Activated T-cell treated with anti-CD3 and anti-CD28 coated beads for 48 hours (primary cell): ENCODE data around the gene RRP8.
A peak's percentile ranks its signal among the peaks of the same experiment; 100 is the strongest.

ENCODE experiments used
- DNase-seq: peaks from one replicate; pipeline ENCODE4 v3.0.0-alpha.2; 2020; ENCODE audit warnings: low read depth

Gene RRP8

GRCh38 chr11:6632116-6633073 lies 29.0 kb upstream of the RRP8 start:
- DNase-seq, result no peak

- DNase-seq, result no peak
Measured at GRCh38 chr11:6631361-6631890, 28.0 kb upstream of the RRP8 start.

GRCh38 chr11:6630632-6631291 lies 27.3 kb upstream of the RRP8 start:
- no peak for DNase-seq

DNA sequence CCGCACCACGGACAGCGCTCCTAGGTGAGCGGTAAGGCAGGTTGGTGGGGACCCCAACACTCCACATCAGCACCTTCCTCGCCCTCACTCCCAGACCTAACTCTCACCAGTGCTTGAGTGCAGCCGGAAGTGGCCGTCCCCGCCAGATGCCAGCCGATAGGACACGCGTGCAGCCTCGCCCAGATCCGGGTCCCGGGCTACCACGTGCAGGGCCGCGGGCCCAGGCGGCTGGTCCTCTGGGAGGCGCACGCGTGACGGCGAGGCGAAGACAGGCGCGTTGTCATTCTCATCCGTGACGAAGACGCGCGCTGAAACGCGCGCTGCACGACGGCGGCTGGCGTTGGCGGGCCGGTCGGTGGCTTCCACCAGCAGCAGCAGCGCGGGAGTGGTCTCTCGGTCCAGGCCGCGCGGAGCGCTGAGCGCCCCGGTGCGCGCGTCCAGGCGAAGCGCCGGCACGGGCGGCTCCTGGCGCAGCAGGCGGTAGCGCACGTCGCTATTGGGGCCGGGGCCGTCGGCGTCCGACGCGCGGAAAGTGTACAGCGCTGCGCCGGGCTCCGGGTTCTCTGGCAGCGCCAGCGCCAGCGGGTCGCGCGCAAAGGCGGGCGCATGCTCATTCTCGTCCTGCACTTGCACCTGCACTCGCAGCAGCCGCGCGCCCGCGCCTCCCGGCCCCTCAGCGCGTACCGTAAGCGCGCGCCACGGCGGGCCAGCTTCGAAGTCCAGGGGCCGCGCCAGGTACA lies 26.6 kb upstream of the RRP8 start:
- no peak for DNase-seq

DNA sequence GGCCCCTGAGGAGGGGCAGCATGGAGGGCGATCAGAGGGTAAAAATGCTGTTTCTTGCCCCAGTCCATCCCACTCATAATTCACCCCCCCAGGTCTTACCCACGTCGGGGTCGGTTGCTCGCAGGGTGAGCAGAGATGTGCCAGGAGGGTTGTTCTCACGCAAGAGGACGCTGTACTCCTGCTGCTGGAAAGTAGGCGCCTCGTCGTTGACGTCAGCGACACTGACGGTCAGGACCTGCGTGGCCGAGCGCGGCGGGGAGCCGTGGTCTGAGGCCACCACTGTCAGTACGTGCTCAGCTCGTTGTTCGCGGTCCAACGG lies 26.1 kb upstream of the RRP8 start:
- no peak for DNase-seq

GRCh38 chr11:6628526-6628925 lies 25.1 kb upstream of the RRP8 start:
- DNase-seq, result no peak

DNA sequence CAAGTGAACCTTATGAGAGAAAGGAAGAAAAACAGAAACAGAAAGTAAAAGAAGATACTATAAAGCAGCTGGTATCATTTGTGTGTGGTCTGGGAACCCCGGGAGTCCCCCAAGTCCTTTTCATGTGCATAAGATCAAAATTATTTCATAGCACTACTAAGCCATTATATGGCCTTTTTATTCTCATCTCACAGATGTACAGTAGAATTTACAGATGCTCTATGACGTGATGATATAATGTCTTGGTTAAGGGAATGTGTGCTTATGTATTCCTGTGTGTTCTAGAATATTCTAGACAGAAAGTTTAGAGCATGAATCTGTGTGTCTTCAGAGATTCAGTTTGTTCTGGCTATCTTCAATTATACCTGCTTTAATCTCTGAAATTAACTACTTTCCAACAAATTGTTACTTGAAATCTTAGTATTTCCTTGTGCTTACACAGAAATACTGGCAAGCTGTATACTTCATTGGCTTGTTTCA lies 24.4 kb upstream of the RRP8 start:
- no peak for DNase-seq

- DNase-seq, result no peak
Measured at GRCh38 chr11:6626971-6627761, 23.8 kb upstream of the RRP8 start.

DNA sequence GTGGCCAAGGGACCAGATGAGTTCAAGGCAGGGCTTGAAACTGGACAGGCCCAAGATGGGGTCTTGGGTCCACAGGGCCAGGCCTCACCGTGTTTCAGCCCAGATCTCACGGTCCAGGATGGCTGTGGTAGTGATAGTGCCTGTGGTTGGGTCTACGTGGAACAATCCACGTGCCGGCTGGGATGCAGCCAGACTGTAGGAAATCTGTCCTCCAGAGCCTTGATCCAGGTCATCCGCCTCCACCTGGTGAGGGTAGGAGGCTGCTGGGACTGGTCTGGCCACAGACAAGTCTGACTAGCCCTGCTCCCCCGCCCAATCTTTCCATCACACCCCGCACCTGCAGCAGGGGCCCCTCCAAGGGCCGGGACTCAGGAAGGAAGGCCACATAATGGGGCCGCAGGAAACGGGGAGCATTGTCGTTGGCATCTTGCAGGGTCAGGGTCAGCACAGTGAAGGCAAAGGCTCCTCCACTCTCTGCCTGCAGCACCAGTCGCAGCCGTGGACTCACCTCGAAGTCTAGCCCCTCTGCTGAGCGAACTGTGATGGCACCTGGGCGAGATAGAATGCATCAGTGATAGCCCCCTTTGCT lies 22.5 kb upstream of the RRP8 start:
- DNase-seq, result no peak

DNA sequence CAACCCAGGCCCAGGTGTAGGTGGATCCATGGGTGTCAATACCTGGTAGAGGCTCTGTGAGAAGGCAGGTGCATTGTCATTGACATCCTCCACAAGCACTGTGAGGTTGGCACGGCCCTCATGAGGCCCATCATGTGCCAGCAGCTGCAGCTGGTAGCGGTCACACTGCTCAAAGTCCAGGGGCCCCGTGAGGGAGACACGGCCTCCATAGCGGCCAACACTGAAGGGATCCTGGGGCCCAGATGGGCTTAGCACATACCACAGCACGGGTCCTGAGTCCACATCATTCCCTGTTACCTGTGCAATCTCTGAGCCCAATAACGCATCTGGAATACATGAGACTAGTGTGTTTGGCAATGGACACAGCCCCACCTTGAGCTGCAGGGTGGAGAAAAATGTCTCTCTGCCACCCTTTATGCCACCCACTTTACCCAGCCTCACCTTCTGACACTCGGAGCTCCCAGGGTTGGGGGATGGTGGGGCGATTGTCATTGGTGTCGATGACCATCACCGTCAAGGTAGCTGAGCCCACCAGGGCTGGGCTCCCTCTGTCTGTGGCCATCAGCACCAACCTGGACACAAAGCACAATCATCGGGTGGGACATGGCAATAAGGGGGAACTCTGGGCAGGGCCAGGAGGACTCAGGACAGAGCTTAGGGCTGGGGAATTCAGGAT lies 21.9 kb upstream of the RRP8 start:
- DNase-seq, result no peak

DNA sequence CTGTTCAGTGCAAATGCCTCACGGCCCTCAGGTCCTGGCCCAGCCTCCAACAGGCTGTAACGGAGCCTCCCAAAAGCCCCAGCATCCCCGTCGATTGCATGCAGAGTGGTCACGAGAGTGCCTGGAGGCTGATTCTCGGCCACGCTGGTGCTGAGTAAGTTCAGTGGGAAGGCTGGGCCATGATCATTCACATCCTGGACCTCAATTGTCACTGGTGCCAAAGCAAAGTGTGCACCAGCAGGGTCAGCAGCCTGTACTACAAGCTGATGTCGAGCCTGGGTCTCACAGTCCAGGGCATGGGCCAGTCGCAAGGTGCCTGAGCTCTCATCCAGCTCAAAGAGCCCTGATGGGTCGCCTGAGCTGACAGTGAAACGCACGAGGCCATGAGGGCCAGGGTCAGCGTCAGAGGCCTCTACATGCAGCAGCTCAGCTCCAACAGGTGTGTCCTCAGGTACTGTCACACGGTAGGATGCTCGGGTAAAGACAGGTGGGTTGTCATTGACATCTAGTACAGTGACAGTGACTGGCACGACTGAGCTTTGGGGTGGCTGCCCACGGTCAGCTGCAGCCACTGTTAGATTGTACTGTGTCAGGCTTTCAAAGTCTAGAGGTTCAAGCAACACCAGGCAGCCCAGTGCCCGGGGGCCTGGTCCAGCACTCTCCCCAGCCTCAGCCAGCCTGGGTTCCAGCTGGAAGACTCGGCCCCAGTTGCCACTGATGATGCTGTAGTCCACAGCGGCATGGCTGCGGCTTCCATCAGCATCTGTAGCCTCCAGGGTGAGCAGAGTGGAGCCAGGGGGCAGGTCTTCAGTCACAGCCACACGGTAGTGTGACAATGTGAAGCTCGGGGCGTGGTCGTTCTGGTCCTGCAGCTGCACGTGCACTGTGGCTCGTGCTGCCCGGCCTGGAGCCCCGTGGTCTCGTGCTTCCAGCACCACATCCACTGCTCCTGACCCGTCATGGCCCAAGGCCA lies 20.3 kb upstream of the RRP8 start:
- no peak for DNase-seq

DNA sequence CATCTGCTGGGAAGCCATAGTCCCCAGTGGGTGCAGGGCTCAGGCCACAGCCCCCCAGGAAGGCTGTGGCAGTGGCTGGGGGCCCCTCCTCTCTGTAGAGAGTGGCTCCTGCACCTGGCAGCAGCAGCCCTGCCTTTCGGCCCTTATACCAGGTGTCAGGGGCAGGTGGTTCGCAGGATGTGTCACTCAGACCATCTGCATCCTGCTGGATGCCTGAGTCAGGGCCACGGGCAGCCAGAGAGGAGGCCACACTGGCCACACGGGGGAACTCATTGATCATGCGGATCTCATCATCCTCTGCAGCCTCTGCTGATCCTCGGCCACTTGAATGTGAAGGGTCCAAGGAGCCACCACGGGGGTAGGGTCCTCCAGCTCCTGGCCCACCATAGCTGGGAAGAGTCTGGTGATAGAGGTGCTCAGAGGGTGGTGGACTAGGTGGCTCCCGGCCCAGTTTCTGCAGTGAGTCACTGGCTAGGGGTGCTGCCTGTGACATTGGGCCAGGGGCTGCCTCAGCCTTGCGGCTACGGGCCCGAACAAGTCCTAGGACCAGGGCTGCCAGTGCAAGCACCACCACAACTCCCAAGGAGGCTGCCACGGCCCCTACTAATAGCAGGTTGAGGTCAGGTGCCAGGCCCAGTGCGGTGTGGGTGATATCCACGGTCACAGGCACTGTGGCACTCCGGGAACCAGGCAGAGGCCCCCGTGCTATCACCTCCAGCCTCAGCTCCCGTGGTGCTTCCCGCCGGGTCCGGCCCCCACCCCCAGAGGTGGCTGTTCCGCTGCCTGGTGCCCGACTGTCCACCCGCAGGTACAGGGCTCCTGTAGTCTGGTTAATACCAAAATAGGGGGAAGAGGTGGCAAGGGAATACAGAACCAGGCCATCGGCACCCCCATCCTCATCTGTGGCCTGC lies 19.1 kb upstream of the RRP8 start:
- no peak for DNase-seq

GRCh38 chr11:6621711-6622211 lies 18.3 kb upstream of the RRP8 start:
- no peak for DNase-seq

DNA sequence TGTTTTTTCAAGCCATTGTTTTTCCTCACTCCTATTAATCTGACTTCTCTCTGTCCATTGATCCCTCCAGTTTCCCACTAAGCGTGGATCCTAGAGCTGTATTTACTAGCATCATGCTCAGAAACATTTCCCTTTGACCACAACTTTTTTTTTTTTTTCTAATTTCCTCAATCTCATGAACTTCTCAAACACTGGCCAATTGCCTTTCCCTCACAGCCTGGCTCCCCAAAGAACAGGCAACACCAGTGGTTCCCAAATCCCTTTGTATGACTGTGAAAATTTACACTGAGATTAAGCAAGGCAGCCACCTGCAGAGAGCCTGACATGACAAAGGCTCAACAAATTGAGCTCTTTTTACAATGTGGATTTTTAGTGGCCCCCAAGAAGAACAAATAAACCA lies 17.2 kb upstream of the RRP8 start:
- no peak for DNase-seq

GRCh38 chr11:6619004-6619745 lies 15.8 kb upstream of the RRP8 start, which contains the start of gene TPP1:
TSS of gene TPP1 (minus strand) at chr11:6619422. CDS start at chr11:6619400, 22 bp downstream.
- peak; percentile 83 for DNase-seq

- DNase-seq, result peak; percentile 31
Measured at GRCh38 chr11:6618117-6619003, 14.9 kb upstream of the RRP8 start.
